Measurements from ENCODE around the gene MDGA2.
"Not testable (repeated sequence)": the region's sequence is repeated elsewhere in the genome, so short reads cannot be mapped to it uniquely, and the experiment has no call there.

MDGA2 gene

DNA sequence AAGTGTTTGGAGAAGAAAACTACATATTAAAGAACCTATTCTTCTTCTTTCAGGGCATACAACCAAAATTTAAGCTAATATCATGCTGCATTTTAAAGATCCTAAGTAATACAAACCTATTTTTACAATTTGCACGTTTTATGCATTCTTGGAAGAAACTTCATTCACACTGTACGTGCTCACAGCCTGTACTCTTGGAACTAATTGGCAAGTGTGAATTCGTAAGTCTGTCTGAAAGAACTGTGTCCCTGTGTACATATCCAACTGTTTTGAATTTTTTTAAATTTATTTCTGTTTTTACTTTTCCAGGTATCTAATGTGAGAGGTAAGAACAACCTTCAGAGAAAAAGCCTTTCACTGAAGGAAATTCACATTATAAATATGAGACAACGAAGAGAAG lies 347.0 kb downstream of the MDGA2 start:
- DNase-seq (ENCODE audit: low spot score): no peak

DNA sequence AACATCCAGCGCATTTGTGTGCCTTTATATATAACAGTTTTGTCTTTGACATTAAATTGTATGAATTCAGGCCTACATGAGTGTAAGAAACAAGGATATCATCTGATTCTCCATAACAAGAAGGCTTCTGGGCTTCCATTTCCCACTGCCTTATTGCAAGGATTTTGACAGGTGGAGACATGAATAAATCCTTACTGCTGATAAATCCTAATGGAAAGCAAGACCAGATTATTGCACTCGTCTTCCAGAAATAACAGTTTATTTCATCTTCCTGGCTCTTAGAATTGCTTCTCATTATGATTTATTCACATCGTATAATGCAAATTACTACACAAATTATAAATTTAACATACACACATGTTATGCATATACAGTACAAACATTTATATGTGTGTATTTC lies 348.1 kb downstream of the MDGA2 start:
- DNase-seq (ENCODE audit: low spot score): no peak

DNA sequence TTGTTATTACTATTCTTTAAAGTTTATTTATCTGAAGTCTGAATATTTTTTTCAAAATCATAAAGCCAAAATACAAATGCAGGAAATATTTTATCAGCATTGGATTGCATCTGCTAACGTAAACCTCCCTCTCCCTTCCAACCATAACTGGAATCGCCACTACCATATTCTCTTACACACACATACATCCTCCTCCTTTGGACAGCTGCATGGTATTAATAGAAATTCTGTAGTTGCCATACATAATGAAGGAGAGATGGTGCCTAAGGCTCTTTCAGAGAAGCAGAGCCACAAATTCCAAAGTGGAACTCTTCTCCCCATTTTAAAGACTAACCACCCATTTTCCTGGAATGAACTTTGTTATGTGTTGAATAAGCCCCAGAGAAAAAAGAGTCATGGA lies 352.7 kb downstream of the MDGA2 start:
- no peak for DNase-seq (ENCODE audit: low spot score)

DNA sequence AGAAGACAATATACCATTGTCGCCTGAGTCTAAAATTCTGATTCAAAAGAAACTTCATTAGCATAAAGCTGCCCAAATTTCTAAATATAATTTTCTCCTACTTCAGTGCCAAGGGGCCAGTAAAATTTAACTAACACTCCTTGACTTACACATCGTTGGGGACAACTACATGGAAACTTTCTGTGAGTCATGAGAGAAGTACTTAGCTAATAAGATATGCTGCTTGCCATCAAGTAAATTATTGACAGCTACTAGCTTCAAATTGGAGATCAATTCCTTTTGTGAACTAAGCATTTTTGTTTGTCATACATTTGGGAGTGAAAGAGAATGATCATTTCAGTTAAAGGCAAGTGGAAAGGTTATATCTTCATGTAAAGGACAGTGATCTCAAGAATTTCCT lies 373.3 kb downstream of the MDGA2 start:
- no peak for DNase-seq (ENCODE audit: low spot score)

DNA sequence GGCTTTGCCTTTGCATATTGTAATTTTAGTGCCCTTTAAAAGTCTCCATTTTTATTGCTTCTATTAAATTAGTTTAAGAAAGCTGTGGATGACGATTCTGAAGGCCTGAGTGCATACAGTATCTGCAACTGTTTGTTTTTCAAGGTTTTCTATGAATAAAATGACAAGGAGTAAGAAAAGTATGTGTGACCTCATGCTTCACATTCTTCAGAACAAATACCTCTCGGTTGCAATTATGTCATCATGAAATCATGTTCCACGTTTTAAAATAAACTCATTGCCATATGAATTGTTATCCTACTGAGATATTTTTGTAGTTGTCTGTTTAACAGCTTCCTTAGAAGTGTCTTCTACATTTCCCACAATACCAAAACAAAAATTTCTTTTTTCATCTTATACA lies 374.6 kb downstream of the MDGA2 start:
- no peak for DNase-seq (ENCODE audit: low spot score)

DNA sequence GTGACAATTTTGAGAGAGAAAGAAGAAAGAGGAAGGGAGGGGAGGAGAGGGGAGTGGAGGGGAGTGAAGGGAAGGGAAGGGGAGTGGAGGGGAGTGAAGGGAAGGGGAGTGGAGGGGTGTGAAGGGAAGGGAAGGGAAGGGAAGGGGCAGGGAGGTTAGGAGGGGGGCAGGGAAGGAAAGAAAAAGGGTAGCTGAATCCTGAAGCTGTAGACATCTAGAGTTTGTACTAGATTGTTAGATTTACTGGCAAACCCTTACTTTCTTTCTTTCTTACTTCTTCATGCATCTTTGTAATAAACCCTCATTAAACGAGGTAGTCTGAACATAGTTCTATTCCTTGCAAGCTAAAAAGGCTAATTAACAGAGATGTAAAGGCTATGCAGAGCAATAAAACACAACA lies 378.0 kb downstream of the MDGA2 start:
- DNase-seq (ENCODE audit: low spot score): no peak

DNA sequence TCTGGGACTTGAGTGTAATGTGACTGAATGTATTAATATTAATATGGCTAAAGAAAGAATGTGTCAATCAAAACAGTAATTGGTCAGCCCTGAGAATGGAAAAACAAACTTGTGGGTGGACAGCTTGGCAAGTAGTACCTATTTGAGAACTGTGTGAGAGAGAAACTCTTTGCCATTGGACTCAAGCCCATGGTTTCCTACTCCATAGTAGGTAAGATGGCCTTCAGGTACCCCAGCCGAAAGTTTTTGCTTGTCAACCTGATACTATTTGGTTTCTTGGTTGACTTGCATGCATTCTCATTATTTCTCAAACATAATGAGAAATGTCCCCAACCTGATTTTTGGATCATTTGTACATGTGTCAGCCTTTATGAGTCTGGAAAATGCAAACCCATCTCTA lies 391.1 kb downstream of the MDGA2 start:
- DNase-seq (ENCODE audit: low spot score): no peak

DNA sequence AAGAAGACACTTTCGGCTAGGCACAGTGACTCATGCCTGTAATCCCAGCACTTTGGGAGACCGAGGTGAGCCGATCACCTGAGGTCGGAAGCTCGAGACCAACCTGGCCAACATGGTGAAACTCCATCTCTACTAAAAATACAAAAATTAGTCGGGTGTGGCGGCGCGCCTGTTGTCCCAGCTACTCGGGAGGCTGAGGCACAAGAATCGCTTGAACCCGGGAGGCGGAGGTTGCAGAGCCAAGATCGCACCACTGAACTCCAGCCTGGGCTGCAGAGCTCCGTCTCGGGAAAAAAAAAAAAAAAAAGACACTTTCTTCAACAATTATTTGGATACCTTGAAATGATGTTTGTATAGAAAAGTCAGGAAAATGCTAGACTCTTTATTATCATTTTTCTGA lies 393.6 kb downstream of the MDGA2 start:
- not testable (repeated sequence) for DNase-seq (ENCODE audit: low spot score)

DNA sequence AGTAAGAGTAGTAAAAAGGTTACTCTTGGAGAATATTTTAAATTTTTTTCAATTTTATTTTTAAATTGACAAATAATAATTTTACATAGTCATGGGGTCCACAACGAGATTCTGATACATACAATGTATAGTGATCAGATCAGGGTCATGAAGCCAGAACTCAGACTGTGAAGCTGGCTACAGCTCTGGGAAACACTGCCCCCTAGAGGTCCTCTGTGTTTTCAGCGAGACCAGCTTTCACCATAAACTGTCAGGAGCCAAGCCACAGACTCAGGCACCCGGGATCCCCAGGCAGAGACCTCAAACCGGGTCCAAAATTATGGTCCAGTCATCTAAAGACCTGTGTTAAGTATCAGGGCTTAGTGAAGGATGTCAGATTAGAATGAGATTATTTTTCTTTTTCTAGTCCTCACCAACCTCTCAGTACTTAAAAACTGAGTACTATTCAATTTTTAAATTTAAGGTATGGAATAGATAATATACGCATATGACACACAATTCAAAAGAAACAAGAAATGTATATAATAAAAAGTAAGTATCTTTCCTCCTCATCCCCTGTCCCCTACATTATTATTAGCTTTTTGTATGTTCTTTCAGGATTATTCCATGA lies 397.1 kb downstream of the MDGA2 start:
- peak; percentile 8 for DNase-seq (ENCODE audit: low spot score)

DNA sequence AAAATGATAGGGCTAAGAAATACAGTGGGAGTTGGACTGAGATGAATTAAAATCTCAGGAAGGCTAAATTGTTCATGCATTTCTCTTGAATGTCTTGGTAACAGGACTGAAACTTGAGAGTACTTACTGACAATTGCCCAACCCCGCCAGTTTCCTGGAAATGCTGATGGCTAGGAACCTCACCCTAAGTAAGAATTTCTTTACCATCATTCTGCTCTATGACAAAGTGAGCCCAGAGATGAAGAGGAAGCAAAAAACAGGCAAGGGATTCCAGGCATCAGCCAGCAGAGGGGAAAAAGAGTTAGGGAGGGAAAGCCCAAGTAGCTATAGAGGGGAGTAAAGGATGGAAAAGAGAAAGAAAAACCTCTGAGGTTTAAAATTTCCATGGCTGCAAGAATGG lies 397.7 kb downstream of the MDGA2 start:
- DNase-seq (ENCODE audit: low spot score): no peak

DNA sequence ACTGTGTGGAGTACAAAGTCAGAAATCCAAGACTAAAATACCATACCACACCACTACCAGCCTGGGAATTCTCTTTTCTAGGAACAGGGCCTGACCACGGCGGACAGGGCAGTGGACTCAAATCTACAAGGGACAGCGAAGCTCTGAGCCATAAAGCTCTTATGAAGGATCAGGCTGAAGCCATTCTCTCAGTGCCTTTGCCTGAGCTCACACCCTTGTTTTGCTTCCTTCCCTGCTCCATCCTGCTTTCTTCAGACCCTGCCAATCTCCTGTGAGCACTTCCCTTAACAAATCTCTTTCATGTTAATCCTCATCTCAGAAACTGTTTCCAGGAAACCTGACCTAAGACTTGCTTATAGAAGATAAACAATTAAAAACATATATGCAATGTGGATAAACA lies 398.5 kb downstream of the MDGA2 start:
- DNase-seq (ENCODE audit: low spot score): no peak

DNA sequence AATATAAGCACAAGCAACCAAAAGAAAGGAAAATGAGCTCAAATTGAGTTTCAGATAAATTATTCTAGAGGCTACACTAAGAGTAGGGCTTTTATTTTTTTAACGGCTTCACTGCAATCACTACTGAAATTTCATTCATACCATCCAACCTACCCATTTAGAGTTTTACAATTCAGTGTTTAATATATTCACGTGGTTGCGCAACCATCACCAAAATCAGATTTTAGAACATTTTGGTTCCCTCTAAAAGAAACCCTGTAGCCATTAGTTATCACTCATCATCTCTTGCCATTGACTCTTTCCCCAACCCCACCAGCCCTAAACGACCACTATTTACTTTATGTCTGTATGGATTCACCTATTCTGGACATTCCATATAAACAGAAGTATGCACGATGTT lies 401.5 kb downstream of the MDGA2 start:
- no peak for DNase-seq (ENCODE audit: low spot score)

DNA sequence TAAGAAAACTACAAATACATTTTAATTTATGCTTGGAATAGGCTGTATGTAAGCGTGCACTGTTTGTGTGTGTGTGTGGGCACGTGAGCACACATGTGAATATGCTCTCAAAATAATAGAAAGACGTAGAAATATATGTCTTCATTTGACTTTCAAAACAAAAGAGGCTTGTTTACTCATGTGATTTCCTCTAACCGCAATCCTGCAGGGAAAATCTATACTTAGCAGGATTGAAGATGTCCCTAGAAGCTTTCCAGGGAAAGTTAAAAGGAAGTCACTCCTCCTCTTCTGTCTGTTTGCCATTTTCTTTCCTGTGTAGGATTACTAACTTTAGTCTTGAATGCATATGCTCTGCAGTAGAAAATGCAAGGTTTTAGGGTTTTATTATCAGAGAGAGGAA lies 404.7 kb downstream of the MDGA2 start:
- no peak for DNase-seq (ENCODE audit: low spot score)

DNA sequence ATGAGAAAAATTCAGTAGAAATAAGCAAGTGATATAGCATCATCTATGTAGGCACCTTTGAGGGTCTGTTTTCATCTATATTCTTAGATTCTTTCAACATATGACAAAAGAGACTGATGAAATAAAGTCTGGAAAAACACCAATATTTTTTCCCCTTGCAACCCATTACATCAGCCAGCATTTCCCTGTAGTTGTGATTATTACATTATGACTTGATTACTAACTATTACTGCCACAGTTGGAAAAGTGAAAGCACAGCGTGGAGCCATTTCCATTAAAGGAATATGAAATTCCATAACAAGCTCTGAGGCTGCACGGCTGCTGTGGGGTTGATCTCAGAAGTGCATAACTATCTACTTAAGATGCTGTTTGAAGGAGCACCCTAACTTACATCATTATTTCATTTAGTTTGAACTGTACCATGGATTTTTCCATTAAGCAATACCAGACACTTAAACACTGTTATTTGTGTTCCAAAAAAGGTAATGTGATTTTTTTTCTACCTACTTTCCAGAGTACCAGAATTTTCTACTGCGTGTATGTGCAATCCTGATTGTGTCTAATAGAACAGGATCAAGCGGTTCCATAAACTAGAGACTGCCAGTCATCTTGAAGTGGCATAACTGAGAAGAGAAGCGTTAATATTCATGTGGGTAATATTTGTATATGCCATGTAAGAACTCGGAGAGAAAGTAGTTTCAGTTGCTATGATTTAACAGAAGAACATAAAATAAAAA lies 405.5 kb downstream of the MDGA2 start:
- DNase-seq (ENCODE audit: low spot score): no peak

DNA sequence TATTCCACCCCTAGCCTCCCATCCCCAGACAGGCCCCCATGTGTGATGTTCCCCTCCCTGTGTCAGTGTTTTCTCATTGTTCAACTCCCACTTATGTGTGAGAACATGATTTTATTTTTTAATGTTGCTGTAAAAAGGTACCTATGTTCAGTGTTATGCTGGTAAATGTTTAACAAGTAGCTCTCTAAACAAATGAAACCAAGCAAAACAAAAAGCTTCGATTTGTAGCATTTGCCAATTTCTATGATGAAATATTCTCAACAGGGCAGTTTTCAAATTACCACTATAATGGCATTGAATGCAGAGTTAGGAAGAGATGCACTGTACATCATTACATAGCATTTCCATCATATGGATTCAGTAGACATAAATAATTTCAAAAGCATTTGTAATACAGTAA lies 410.6 kb downstream of the MDGA2 start:
- DNase-seq (ENCODE audit: low spot score): no peak

DNA sequence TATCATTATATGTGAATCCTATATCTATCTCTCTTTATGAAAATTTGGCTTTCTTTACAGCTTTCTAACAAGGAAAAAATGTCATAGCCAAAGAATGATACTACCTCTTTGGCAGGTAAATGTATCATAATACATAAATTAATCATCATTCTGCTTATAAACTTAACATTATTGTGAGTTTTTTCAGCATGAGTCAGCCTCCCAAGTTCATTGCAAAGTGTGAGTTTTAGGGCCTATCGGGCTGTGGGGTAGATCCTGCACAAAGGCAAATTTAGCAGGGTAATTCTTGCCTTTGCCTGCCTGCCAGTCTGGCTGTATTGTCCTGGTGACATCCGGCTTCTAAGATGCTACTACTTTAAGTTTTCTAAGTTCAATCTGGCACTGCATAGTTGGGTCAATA lies 412.6 kb downstream of the MDGA2 start:
- DNase-seq (ENCODE audit: low spot score): no peak

DNA sequence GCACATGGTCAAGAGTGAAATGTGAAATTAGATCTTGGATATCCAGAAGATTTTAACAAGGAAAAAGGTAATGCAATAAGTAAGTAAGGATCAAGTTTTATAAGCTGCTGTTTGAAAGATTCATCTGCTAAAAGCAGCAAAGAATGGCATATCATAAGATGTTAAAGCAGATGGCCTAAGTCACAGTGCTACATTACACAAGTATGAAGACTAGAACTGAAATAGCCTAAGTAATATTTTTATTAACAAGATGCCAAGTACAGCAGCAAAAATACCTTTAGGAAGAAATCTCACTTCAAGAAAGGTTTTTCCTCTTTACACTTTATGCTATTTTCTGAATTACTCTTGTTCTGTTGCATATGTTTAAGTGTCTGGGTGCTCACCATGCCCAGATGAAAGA lies 414.1 kb downstream of the MDGA2 start:
- no peak for DNase-seq (ENCODE audit: low spot score)

DNA sequence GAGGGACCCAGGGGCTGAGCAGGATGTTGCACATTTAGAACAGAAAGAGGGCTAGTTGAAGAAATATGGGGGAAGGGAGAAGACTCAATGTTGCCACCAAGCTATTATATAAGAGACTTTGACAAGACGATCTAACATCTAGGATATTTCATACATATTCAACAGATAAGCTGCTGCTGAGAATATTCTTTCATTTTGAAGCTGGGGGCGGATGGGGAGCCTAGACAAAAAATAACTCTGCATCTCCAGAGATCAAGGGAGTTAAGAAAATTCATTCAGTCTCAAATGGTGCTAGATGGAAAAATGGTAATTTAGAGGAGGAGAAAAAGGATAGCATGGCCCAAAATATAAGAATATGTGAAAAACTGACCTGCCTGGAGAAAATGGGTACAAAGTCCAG lies 415.6 kb downstream of the MDGA2 start:
- DNase-seq (ENCODE audit: low spot score): no peak

DNA sequence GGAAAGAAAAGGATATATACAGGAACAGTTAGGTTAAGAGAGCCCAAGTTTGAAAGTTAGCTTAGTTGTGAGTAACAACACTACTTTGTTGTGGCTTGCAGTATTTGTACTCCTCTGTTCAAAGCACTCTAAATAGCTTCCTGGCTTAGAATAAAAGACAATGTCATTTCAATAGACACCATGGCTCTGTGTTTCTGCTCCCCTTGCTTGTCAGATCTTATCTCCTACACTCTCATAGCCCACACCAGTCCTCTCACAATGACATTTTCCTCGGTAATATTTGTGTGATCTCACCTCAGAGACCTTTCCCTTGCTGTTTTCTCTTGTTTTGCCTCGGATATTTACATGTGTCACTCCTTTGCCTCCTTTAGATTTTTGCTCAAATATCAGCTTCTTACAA lies 418.4 kb downstream of the MDGA2 start:
- no peak for DNase-seq (ENCODE audit: low spot score)

DNA sequence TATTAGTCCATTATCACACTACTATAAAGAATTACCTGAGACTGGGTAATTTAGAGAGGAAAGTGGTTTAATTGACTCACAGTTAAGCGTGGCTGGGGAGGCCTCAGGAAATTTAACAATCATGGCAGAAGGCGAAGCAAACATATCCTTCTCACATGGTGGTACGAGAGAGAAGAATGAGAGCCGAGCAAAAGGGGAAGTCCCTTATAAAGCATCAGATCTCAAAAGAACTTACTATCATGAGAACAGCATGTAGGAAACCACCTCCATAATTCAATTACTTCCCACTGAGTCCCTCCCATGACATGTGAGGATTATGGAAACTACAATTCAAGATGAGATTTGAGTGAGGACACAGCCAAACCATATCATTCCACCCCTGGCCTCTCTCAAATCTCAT lies 422.6 kb downstream of the MDGA2 start:
- DNase-seq (ENCODE audit: low spot score): no peak

DNA sequence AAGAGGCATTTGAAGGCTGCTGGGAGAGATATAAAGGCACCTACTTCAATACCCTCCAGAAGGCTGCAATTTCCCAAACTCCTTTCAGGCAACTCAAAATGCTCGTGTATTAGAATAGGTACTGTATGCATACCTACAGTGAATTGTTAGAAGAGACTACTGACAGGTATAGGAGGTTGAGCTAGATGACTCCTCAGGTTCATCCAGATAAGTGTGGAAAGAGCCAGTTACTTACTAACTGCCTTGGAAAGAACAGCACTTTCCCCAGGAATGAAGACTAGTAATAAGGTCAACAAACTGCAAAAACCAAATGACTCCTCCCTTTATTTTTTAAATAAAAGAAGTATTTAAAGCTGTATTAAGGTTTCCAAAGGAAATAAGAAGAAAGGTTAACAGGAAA lies 429.0 kb downstream of the MDGA2 start:
- no peak for DNase-seq (ENCODE audit: low spot score)

DNA sequence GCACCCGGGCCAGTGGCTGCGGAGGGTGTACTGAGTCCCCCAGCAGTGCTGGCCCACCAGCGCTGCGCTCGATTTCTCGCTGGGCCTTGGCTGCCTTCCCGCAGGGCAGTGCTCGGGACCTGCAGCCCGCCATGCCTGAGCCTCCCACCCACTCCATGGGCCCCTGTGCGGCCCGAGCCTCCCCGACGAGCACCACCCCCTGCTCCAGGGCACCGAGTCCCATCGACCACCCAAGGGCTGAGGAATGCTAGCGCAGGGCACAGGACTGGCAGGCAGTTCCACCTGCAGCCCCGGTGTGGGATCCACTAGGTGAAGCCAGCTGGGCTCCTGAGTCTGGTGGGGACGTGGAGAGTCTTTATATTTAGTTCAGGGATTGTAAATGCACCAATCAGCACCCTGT lies 432.8 kb downstream of the MDGA2 start:
- DNase-seq (ENCODE audit: low spot score): not testable (repeated sequence)

DNA sequence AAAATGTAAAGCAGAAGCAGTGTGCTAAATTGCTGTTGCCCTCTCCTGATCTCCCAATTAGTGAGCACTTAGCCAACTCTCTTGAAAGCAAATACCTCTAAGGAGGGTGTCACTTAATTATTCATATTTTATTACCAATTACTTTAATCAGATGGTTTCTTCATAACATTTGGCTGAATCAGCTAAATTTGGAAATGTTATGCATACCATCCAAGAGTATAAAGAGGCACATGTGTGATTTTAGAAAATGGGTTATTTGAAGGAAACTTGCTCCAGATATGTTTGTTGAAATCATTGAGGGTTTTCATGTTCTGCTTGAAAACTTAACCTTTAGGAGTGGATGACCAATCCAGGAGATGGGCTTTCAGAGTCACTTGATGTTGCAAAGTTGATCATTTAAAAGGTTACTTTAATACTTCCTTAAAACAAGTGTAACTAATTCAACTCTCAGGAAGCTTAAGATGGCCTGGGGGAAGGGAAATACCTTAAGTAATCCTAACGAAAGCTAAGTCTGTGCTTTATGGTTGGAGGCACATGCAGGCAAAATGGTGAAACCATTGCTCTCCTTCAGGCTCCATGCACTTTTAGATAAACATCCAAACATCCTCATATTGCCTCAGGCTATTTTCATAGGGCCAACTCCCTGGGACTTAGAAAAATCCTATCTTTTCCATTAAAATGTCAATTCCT lies 434.5 kb downstream of the MDGA2 start:
- no peak for DNase-seq (ENCODE audit: low spot score)

DNA sequence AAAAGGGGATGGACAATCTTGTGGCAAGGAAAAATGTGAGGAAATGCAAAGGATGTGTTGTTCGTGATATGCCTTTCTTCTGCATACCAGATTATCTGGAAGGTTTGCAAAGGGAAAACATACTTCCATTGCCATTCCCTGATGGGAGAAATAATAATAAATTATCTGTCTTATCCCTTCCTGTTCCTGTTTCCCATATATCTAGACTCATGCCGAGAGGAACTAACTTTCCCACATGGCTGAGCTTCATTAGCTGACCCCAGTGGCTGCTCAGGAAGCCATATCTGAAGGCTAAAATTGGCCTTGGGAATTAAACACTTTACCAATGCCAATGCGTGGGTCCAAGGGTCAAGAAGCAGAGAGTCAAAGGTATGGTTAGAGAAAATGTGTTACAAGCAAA lies 439.8 kb downstream of the MDGA2 start:
- DNase-seq (ENCODE audit: low spot score): no peak
